WTC11 (cell line): ENCODE results near the gene FRMD4A. TPM values are rescaled to one million over a fixed set of nuclear protein-coding genes. Genes with fewer than 3 reads are reported as not detected.

Experiments used
- ATAC-seq: fragments of 200-7000 bp; cut with Tn5 transposase; 2 replicates; pipeline ENCODE4 v1.10.0; 2021; ENCODE audit warnings: mild to moderate bottlenecking, moderate library complexity
- CTCF ChIA-PET: fragments of 300-600 bp; sonication (Branson Sonifier 250); formaldehyde crosslinking; loops from one replicate; lab custom pipeline; 2021; ENCODE audit warnings: antibody characterized with exemption; lab: Charles Lee
- POLR2A ChIA-PET: fragments of 350-600 bp; sonication (Branson Sonifier 250); formaldehyde crosslinking; loops from one replicate; lab custom pipeline; 2021; ENCODE audit warnings: antibody characterized with exemption; lab: Charles Lee
- DNase-seq: peaks from one replicate; pipeline ENCODE4 v3.0.0; 2021; ENCODE audit warnings: low spot score
- H3K27ac Mint-ChIP-seq: 2 replicates; pipeline ENCODE4 v1.8.0; 2021; ENCODE audit warnings: mixed read lengths
- H3K27me3 Mint-ChIP-seq: 2 replicates; pipeline ENCODE4 v1.8.0; 2021; ENCODE audit warnings: low read depth, mild to moderate bottlenecking, moderate library complexity, mixed read lengths
- H3K36me3 Mint-ChIP-seq: 2 replicates; pipeline ENCODE4 v1.8.0; 2021; ENCODE audit warnings: mixed read lengths
- H3K4me1 Mint-ChIP-seq: 2 replicates; pipeline ENCODE4 v1.8.0; 2022; ENCODE audit warnings: mixed read lengths
- H3K4me3 Mint-ChIP-seq: 2 replicates; pipeline ENCODE4 v1.8.0; 2021; ENCODE audit warnings: mild to moderate bottlenecking, moderate library complexity, mixed read lengths
- H3K9me3 Mint-ChIP-seq: 2 replicates; pipeline ENCODE4 v1.8.0; 2021; ENCODE audit warnings: mixed read lengths
- CREB1 ChIP-seq: sonication (generic); formaldehyde crosslinking; IDR thresholded peaks from 2 replicates; pipeline ENCODE4 v1.8.0; 2023; ENCODE audit warnings: mild to moderate bottlenecking, missing genetic modification reagents
- ESRRA ChIP-seq: sonication (generic); formaldehyde crosslinking; IDR thresholded peaks from 2 replicates; pipeline ENCODE4 v1.8.1; 2022; ENCODE audit warnings: mild to moderate bottlenecking, missing genetic modification reagents, borderline replicate concordance
- NFYB ChIP-seq: sonication (generic); formaldehyde crosslinking; conservative IDR thresholded peaks from 2 replicates; pipeline ENCODE4 v1.8.0; 2022; ENCODE audit warnings: low read depth, missing genetic modification reagents
- NR3C1 ChIP-seq: sonication (generic); formaldehyde crosslinking; conservative IDR thresholded peaks from 2 replicates; pipeline ENCODE4 v1.8.1; 2023; ENCODE audit warnings: low read depth, mild to moderate bottlenecking, missing genetic modification reagents
- RELA ChIP-seq: sonication (generic); formaldehyde crosslinking; IDR thresholded peaks from 2 replicates; pipeline ENCODE4 v1.8.1; 2022; ENCODE audit warnings: missing genetic modification reagents, mild to moderate bottlenecking, borderline replicate concordance
- TEAD1 ChIP-seq: sonication (generic); formaldehyde crosslinking; IDR thresholded peaks from 2 replicates; pipeline ENCODE4 v1.8.0; 2022; ENCODE audit warnings: mild to moderate bottlenecking, missing genetic modification reagents
- ZNF232 ChIP-seq: sonication (generic); formaldehyde crosslinking; IDR thresholded peaks from 2 replicates; pipeline ENCODE4 v1.8.0; 2022; ENCODE audit warnings: mild to moderate bottlenecking, missing genetic modification reagents
- ZNF671 ChIP-seq: fragments of 250-450 bp; sonication (Bioruptor Pico); IDR thresholded peaks from 2 replicates; pipeline ENCODE4 v1.8.0; 2021; ENCODE audit warnings: mild to moderate bottlenecking
- total RNA-seq: library from RNA; stranded (reverse); gene quantifications from 3 replicates; pipeline ENCODE4 v1.2.3, GENCODE V29; 2021
- TF ChIP-seq, protein P1 (sequence below): sonication (generic); formaldehyde crosslinking; IDR thresholded peaks from 2 replicates; pipeline ENCODE4 v1.8.0; 2022; ENCODE audit warnings: mild to moderate bottlenecking, missing genetic modification reagents
- TF ChIP-seq, protein P2 (sequence below): sonication (generic); formaldehyde crosslinking; IDR thresholded peaks from 2 replicates; pipeline ENCODE4 v1.8.1; 2022; ENCODE audit warnings: low read depth, mild to moderate bottlenecking, moderate library complexity, missing genetic modification reagents, borderline replicate concordance
- TF ChIP-seq, protein P3 (sequence below): sonication (generic); formaldehyde crosslinking; IDR thresholded peaks from 2 replicates; pipeline ENCODE4 v1.8.1; 2023; ENCODE audit warnings: mild to moderate bottlenecking, missing genetic modification reagents
- TF ChIP-seq, protein P4 (sequence below): fragments of 250-450 bp; sonication (Bioruptor Pico); IDR thresholded peaks from 2 replicates; pipeline ENCODE4 v1.9.0; 2021; ENCODE audit warnings: mild to moderate bottlenecking, borderline replicate concordance
- TF ChIP-seq, protein P5 (sequence below): sonication (generic); formaldehyde crosslinking; IDR thresholded peaks from 2 replicates; pipeline ENCODE4 v1.8.0; 2023; ENCODE audit warnings: missing genetic modification reagents
- TF ChIP-seq, protein P6 (sequence below): fragments of 200-600 bp; IDR thresholded peaks from 2 replicates; pipeline ENCODE4 v1.8.0; 2022; ENCODE audit warnings: antibody characterized with exemption
- TF ChIP-seq, protein P7 (sequence below): sonication (generic); formaldehyde crosslinking; IDR thresholded peaks from 2 replicates; pipeline ENCODE4 v1.8.1; 2023; ENCODE audit warnings: mild to moderate bottlenecking, missing genetic modification reagents, borderline replicate concordance
- TF ChIP-seq, protein P8 (sequence below): fragments of 250-450 bp; sonication (Bioruptor Pico); conservative IDR thresholded peaks from 2 replicates; pipeline ENCODE4 v1.9.0; 2021; ENCODE audit warnings: mild to moderate bottlenecking

Gene FRMD4A
- total RNA-seq, 1 experiment from 2014 or later: 35.5 TPM

DNA sequence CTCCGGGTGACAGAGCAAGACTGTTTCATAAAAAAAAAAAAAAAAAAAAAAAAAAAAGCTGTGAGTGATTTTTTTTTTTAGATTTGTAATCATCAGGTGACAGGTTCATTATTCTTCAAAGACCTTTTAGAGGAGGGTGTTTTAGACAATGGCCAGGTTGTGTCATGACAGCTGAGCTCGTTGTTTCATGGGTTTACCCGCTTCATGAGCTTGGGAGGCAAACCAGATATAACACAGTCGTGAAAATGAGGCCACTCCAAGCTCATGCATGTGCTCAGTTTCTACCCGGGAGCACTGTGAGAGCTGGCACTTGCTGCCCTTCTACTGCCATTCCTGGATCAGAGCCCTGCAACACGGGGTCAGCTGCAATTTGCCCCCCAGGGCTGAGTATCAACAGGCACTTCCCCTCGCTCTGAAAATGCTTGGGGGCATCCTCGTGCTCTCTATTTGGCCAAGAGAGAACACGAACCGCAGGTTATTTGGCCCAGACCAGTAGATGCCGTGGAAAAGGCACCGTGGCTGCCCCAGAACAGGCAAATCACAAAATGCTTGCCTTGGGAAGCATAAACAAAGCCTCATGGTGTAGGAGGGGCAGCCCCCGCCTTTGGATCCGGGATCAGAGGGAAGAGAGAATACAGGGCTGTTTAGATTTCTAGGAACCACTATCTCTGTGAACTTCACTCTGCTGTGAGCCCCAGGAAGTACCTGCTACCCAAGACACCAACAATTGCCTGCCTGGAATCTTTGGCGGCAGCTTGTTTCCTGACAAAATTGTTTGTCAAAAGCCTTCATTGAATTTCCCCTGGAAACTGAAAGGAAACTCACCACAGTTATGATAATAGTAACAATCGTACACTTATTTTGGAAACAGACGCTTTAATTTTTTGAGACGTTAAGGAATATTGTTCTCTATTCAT is 371.0 kb downstream of the FRMD4A start:
- DNase-seq: no peak
- POLR2A ChIA-PET: no interaction called here
- Mint-ChIP-seq H3K27me3 (no peaks in the 10 kb centered on the region), H3K27ac (no peak overlapping the region), H3K9me3 (peaks cover under 1% of the 10 kb centered on the region; the same call in 1 of the 2 replicates), H3K36me3 (no peaks in the 10 kb centered on the region), H3K4me3 (no peak overlapping the region), H3K4me1 (peaks cover 36% of the 10 kb centered on the region)
- CTCF ChIA-PET: interaction anchor here (0.6 to 0.9 kb wide), 4 partner anchors 137 to 285 kb away, joined by 3 to 5 read pairs (median 4); no protein-coding TSS in a partner anchor
- ATAC-seq: no peak
- no peak for TF ChIP-seq ZNF671 (CRISPR knock-in tag)
- TF ChIP-seq TEAD1 (CRISPR knock-in tag): no peak
- TF ChIP-seq RELA (CRISPR knock-in tag): no peak
- no peak for TF ChIP-seq CREB1
- TF ChIP-seq ESRRA (CRISPR knock-in tag): no peak
- TF ChIP-seq, protein P1, sequence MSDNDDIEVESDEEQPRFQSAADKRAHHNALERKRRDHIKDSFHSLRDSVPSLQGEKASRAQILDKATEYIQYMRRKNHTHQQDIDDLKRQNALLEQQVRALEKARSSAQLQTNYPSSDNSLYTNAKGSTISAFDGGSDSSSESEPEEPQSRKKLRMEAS (CRISPR knock-in tag): no peak
- TF ChIP-seq, protein P2, sequence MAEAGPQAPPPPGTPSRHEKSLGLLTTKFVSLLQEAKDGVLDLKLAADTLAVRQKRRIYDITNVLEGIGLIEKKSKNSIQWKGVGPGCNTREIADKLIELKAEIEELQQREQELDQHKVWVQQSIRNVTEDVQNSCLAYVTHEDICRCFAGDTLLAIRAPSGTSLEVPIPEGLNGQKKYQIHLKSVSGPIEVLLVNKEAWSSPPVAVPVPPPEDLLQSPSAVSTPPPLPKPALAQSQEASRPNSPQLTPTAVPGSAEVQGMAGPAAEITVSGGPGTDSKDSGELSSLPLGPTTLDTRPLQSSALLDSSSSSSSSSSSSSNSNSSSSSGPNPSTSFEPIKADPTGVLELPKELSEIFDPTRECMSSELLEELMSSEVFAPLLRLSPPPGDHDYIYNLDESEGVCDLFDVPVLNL (CRISPR knock-in tag): no peak
- TF ChIP-seq, protein P3, sequence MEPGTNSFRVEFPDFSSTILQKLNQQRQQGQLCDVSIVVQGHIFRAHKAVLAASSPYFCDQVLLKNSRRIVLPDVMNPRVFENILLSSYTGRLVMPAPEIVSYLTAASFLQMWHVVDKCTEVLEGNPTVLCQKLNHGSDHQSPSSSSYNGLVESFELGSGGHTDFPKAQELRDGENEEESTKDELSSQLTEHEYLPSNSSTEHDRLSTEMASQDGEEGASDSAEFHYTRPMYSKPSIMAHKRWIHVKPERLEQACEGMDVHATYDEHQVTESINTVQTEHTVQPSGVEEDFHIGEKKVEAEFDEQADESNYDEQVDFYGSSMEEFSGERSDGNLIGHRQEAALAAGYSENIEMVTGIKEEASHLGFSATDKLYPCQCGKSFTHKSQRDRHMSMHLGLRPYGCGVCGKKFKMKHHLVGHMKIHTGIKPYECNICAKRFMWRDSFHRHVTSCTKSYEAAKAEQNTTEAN (CRISPR knock-in tag): no peak
- no peak for TF ChIP-seq NR3C1 (CRISPR knock-in tag)
- no peak for TF ChIP-seq NFYB (CRISPR knock-in tag)
- TF ChIP-seq, protein P4, sequence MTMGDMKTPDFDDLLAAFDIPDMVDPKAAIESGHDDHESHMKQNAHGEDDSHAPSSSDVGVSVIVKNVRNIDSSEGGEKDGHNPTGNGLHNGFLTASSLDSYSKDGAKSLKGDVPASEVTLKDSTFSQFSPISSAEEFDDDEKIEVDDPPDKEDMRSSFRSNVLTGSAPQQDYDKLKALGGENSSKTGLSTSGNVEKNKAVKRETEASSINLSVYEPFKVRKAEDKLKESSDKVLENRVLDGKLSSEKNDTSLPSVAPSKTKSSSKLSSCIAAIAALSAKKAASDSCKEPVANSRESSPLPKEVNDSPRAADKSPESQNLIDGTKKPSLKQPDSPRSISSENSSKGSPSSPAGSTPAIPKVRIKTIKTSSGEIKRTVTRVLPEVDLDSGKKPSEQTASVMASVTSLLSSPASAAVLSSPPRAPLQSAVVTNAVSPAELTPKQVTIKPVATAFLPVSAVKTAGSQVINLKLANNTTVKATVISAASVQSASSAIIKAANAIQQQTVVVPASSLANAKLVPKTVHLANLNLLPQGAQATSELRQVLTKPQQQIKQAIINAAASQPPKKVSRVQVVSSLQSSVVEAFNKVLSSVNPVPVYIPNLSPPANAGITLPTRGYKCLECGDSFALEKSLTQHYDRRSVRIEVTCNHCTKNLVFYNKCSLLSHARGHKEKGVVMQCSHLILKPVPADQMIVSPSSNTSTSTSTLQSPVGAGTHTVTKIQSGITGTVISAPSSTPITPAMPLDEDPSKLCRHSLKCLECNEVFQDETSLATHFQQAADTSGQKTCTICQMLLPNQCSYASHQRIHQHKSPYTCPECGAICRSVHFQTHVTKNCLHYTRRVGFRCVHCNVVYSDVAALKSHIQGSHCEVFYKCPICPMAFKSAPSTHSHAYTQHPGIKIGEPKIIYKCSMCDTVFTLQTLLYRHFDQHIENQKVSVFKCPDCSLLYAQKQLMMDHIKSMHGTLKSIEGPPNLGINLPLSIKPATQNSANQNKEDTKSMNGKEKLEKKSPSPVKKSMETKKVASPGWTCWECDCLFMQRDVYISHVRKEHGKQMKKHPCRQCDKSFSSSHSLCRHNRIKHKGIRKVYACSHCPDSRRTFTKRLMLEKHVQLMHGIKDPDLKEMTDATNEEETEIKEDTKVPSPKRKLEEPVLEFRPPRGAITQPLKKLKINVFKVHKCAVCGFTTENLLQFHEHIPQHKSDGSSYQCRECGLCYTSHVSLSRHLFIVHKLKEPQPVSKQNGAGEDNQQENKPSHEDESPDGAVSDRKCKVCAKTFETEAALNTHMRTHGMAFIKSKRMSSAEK (CRISPR knock-in tag): no peak
- TF ChIP-seq, protein P5, sequence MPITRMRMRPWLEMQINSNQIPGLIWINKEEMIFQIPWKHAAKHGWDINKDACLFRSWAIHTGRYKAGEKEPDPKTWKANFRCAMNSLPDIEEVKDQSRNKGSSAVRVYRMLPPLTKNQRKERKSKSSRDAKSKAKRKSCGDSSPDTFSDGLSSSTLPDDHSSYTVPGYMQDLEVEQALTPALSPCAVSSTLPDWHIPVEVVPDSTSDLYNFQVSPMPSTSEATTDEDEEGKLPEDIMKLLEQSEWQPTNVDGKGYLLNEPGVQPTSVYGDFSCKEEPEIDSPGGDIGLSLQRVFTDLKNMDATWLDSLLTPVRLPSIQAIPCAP (CRISPR knock-in tag): no peak
- TF ChIP-seq, protein P6, sequence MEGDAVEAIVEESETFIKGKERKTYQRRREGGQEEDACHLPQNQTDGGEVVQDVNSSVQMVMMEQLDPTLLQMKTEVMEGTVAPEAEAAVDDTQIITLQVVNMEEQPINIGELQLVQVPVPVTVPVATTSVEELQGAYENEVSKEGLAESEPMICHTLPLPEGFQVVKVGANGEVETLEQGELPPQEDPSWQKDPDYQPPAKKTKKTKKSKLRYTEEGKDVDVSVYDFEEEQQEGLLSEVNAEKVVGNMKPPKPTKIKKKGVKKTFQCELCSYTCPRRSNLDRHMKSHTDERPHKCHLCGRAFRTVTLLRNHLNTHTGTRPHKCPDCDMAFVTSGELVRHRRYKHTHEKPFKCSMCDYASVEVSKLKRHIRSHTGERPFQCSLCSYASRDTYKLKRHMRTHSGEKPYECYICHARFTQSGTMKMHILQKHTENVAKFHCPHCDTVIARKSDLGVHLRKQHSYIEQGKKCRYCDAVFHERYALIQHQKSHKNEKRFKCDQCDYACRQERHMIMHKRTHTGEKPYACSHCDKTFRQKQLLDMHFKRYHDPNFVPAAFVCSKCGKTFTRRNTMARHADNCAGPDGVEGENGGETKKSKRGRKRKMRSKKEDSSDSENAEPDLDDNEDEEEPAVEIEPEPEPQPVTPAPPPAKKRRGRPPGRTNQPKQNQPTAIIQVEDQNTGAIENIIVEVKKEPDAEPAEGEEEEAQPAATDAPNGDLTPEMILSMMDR: no peak
- TF ChIP-seq ZNF232: no peak
- TF ChIP-seq, protein P7, sequence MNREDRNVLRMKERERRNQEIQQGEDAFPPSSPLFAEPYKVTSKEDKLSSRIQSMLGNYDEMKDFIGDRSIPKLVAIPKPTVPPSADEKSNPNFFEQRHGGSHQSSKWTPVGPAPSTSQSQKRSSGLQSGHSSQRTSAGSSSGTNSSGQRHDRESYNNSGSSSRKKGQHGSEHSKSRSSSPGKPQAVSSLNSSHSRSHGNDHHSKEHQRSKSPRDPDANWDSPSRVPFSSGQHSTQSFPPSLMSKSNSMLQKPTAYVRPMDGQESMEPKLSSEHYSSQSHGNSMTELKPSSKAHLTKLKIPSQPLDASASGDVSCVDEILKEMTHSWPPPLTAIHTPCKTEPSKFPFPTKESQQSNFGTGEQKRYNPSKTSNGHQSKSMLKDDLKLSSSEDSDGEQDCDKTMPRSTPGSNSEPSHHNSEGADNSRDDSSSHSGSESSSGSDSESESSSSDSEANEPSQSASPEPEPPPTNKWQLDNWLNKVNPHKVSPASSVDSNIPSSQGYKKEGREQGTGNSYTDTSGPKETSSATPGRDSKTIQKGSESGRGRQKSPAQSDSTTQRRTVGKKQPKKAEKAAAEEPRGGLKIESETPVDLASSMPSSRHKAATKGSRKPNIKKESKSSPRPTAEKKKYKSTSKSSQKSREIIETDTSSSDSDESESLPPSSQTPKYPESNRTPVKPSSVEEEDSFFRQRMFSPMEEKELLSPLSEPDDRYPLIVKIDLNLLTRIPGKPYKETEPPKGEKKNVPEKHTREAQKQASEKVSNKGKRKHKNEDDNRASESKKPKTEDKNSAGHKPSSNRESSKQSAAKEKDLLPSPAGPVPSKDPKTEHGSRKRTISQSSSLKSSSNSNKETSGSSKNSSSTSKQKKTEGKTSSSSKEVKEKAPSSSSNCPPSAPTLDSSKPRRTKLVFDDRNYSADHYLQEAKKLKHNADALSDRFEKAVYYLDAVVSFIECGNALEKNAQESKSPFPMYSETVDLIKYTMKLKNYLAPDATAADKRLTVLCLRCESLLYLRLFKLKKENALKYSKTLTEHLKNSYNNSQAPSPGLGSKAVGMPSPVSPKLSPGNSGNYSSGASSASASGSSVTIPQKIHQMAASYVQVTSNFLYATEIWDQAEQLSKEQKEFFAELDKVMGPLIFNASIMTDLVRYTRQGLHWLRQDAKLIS: no peak
- TF ChIP-seq, protein P8, sequence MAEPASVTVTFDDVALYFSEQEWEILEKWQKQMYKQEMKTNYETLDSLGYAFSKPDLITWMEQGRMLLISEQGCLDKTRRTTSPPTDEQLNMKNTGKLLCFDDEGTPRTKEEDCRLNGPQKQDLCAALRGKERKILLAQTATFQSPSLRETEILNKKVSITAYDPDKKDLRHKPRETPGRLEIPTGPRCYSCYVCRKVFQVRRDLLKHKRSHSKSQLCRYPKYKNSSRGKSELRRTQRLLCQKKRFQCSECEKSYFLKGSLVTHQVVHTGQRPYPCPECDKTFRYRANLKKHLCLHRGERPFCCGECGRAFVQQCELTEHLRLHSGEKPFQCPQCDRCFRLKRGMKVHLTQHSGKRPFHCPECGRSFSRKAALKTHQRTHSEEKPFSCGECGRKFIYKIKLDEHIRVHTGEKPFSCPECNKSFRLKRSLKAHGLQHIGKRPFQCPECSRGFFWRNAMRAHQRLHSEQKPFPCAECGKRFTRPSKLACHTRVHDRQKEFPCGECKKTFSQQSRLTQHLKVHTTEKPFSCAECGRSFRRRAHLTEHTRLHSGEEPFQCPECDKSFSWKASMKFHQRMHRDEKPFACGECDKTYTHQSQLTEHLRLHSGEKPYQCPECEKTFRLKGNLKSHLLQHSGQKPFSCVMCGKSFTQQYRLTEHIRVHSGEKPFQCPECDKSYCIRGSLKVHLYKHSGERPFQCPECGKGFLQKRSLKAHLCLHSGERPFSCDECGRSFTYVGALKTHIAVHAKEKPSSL: no peak
